Measurements from ENCODE around the gene SCNN1B. TPM values are rescaled to one million over a fixed set of nuclear protein-coding genes. Genes with fewer than 3 reads are reported as not detected.

Gene SCNN1B
- polyA plus RNA-seq, 6 donors from 2014 or later, result not detected

GRCh38 chr16:23428351-23428750, 126.2 kb downstream of the SCNN1B start:
- Mint-ChIP-seq H3K27me3 (no peaks in the 10 kb centered on the region), H3K9me3 (no peaks in the 10 kb centered on the region), H3K4me3 (no peak overlapping the region), H3K27ac (no peak overlapping the region), H3K4me1 (peaks cover 0 to 3% (median 0%) of the 10 kb centered on the region in 3 donors), H3K36me3 (peaks cover 4 to 19% of the 10 kb centered on the region in 2 donors)
- DNase-seq (no peak), ATAC-seq (ENCODE audit: low read depth in 2 of 2) (no peak)

Other genes with a start within 250 kb of the SCNN1B start
- gene USP31, start 152.8 kb upstream of the SCNN1B start, polyA plus RNA-seq (ENCODE audit: low read depth in 6 of 6), result under 1 TPM in 5 of 6 donors, not detected in 1; 0.21 to 0.48 (median 0.27) TPM
- gene SCNN1G, start 119.6 kb upstream of the SCNN1B start, polyA plus RNA-seq (ENCODE audit: low read depth in 6 of 6), result not detected
- gene COG7, start 150.9 kb downstream of the SCNN1B start, polyA plus RNA-seq (ENCODE audit: low read depth in 6 of 6), result 10 to 100 TPM in 1 of 6 donors, 1 to 10 TPM in 5; 5.8 to 19.3 (median 8.8) TPM
- 100 to 1,000 TPM; 154 to 303 (median 222) TPM for gene GGA2, start 208.2 kb downstream of the SCNN1B start, polyA plus RNA-seq (ENCODE audit: low read depth in 6 of 6)